CD14-positive monocyte (primary cell): Measurements from ENCODE around the gene SWT1. TPM values are rescaled to one million over a fixed set of nuclear protein-coding genes. Genes with fewer than 3 reads are reported as not detected.
"Not testable (repeated sequence)": the region's sequence is repeated elsewhere in the genome, so short reads cannot be mapped to it uniquely, and the experiment has no call there.

ENCODE experiments used
- DNase-seq, 3 donors: peaks; one replicate each; pipeline ENCODE4 v3.0.0-alpha.2; 2011 to 2022
- H2AFZ ChIP-seq: 2 replicates; pipeline ENCODE4 v1.6.0; 2012; ENCODE audit warnings: mild to moderate bottlenecking, low read depth, low read length, inconsistent platforms; ENCODE audit not compliant: insufficient read depth, poor library complexity, severe bottlenecking
- H3K27ac ChIP-seq, 2 donors: 1 replicate in 1 of 2; 2 replicates in 1 of 2; pipeline ENCODE4 v1.5.1; 2012 to 2013; ENCODE audit warnings: low read length in 2 of 2, control low read depth in 1 of 2, inconsistent platforms in 1 of 2, low read depth in 1 of 2, mild to moderate bottlenecking in 1 of 2
- H3K27me3 ChIP-seq, 2 donors: one replicate each; pipeline versions ENCODE4 v1.6.0 to v1.6.1; 2011 to 2013; ENCODE audit warnings: low read length in 2 of 2; ENCODE audit not compliant: control insufficient read depth in 2 of 2, insufficient read depth in 2 of 2
- H3K36me3 ChIP-seq, 2 donors: replicated peaks in 1 of 2; 1 replicate in 1 of 2; 2 replicates in 1 of 2; pipeline versions ENCODE4 v1.5.1 to v1.6.1; 2012 to 2013; ENCODE audit warnings: low read length in 2 of 2, control low read depth in 1 of 2, inconsistent platforms in 1 of 2, mild to moderate bottlenecking in 1 of 2; ENCODE audit not compliant: insufficient read depth in 2 of 2, control insufficient read depth in 1 of 2
- H3K4me1 ChIP-seq, 2 donors: 1 replicate in 1 of 2; 2 replicates in 1 of 2; pipeline versions ENCODE4 v1.5.1 to v1.6.1; 2012 to 2013; ENCODE audit warnings: low read length in 2 of 2, control low read depth in 1 of 2, inconsistent platforms in 1 of 2, mild to moderate bottlenecking in 1 of 2, moderate library complexity in 1 of 2; ENCODE audit not compliant: insufficient read depth in 2 of 2, control insufficient read depth in 1 of 2
- H3K4me2 ChIP-seq: replicated peaks from 2 replicates; pipeline ENCODE3; 2012; ENCODE audit warnings: low read length, moderate library complexity, mild to moderate bottlenecking; ENCODE audit not compliant: poor library complexity, severe bottlenecking; ENCODE audit errors: extremely low read depth
- H3K4me3 ChIP-seq, 3 experiments: fragments of 200-600 bp in 1 of 3; sonication (generic) in 1 of 3; replicated peaks in 1 of 3; 1 replicate in 2 of 3; 2 replicates in 1 of 3; pipeline ENCODE4 v1.5.1; 2011 to 2013; ENCODE audit warnings: low read length in 3 of 3, mild to moderate bottlenecking in 3 of 3, control low read depth in 2 of 3, low read depth in 2 of 3, inconsistent platforms in 1 of 3, moderate library complexity in 1 of 3
- H3K79me2 ChIP-seq: 2 replicates; pipeline ENCODE4 v1.6.0; 2012; ENCODE audit warnings: mild to moderate bottlenecking, control low read depth, inconsistent platforms, low read length, moderate library complexity; ENCODE audit not compliant: insufficient read depth
- H3K9ac ChIP-seq: 2 replicates; pipeline ENCODE4 v1.6.0; 2017; ENCODE audit warnings: low read length, mild to moderate bottlenecking; ENCODE audit not compliant: insufficient read depth, poor library complexity, severe bottlenecking
- H3K9me3 ChIP-seq, 2 donors: replicated peaks in 1 of 2; 1 replicate in 1 of 2; 2 replicates in 1 of 2; pipeline versions ENCODE4 v1.5.1 to v1.6.1; 2012 to 2013; ENCODE audit warnings: low read length in 2 of 2, control low read depth in 1 of 2; ENCODE audit not compliant: control insufficient read depth in 1 of 2, insufficient read depth in 1 of 2
- H4K20me1 ChIP-seq: 2 replicates; pipeline ENCODE4 v1.6.0; 2012; ENCODE audit warnings: mild to moderate bottlenecking, low read length, control low read depth, moderate library complexity; ENCODE audit not compliant: insufficient read depth
- H3K27ac Mint-ChIP-seq, 7 donors: one replicate each; pipeline ENCODE4 v1.8.0; 2020; ENCODE audit warnings: mild to moderate bottlenecking in 7 of 7, mixed read lengths in 7 of 7, moderate library complexity in 6 of 7, inconsistent platforms in 2 of 7
- H3K27me3 Mint-ChIP-seq, 3 donors: one replicate each; pipeline ENCODE4 v1.8.0; 2021 to 2022; ENCODE audit warnings: low read depth in 3 of 3, mild to moderate bottlenecking in 3 of 3, mixed read lengths in 3 of 3, moderate library complexity in 3 of 3, inconsistent platforms in 1 of 3
- H3K36me3 Mint-ChIP-seq, 2 donors: one replicate each; pipeline ENCODE4 v1.8.0; 2020; ENCODE audit warnings: mixed read lengths in 2 of 2, inconsistent platforms in 1 of 2, mild to moderate bottlenecking in 1 of 2
- H3K4me1 Mint-ChIP-seq: one replicate; pipeline ENCODE4 v1.8.0; 2020; ENCODE audit warnings: mild to moderate bottlenecking, mixed read lengths
- H3K4me3 Mint-ChIP-seq, 2 donors: one replicate each; pipeline ENCODE4 v1.8.0; 2020; ENCODE audit warnings: mild to moderate bottlenecking in 2 of 2, mixed read lengths in 2 of 2, moderate library complexity in 1 of 2
- H3K9me3 Mint-ChIP-seq, 7 donors: one replicate each; pipeline ENCODE4 v1.8.0; 2020 to 2022; ENCODE audit warnings: mixed read lengths in 7 of 7, mild to moderate bottlenecking in 6 of 7, moderate library complexity in 6 of 7, inconsistent platforms in 2 of 7
- WGBS: methylation state at CpG from one replicate; pipeline ENCODE4 v1.1.5; 2013; ENCODE audit warnings: missing lambda C conversion rate; ENCODE audit not compliant: insufficient coverage; 5-methylcytosine and 5-hydroxymethylcytosine counted together
- intact Hi-C, 2 donors: fragments of 100-400 bp; cut with micrococcal nuclease; formaldehyde crosslinking; loops; one replicate each; pipeline versions ENCODE4 v1.15.0 to v1.15.1; 2023
- polyA plus RNA-seq, 3 donors: library from polyadenylated mRNA; depleted of rRNA in 1 of 3; unstranded in 2 of 3; stranded (reverse) in 1 of 3; fragments of 300-500 nt in 2 of 3; fragments of >200 nt in 1 of 3; fragmentation: Illumina TruSeq in 2 of 3; gene quantifications; 1 replicate in 2 of 3; 2 replicates in 1 of 3; pipeline ENCODE4 v1.2.3, GENCODE V29; 2012 to 2021
- TF ChIP-seq, protein P1 (sequence below): fragments of 200-600 bp; IDR thresholded peaks from one replicate; pipeline ENCODE4 v1.8.0; 2022; ENCODE audit warnings: antibody characterized with exemption, mild to moderate bottlenecking

Gene SWT1
- polyA plus RNA-seq, 3 donors, result 0.89 to 2.8 (median 1.7) TPM

- H3K4me1 ChIP-seq, result peaks cover 0 to 5% of the 10 kb centered on the region in 2 donors
- H3K9me3 ChIP-seq, result no peaks in the 10 kb centered on the region
- H3K4me2 ChIP-seq, result peak overlapping the region; percentile 33
- H3K27me3 ChIP-seq, result no peaks in the 10 kb centered on the region
- WGBS, result 15% methylated on average over 3 of the region's 5 CpGs
- intact Hi-C loops, result no loop called here
- Mint-ChIP-seq H3K9me3 (no peaks in the 10 kb centered on the region), H3K27me3 (peaks cover 0 to 1% (median 0%) of the 10 kb centered on the region in 3 donors), H3K27ac (no peak overlapping the region), H3K4me3 (no peak overlapping the region), H3K4me1 (peaks cover 3% of the 10 kb centered on the region), H3K36me3 (peaks cover 28 to 32% of the 10 kb centered on the region in 2 donors)
- H3K9ac ChIP-seq, result no peak overlapping the region
- peak overlapping the region in 1 of 3 experiments; percentile 27 for H3K4me3 ChIP-seq
- no peaks in the 10 kb centered on the region for H4K20me1 ChIP-seq
- H3K36me3 ChIP-seq, result peaks cover 0 to 14% of the 10 kb centered on the region in 2 donors
- no peaks in the 10 kb centered on the region for H3K79me2 ChIP-seq
- H2AFZ ChIP-seq, result peak overlapping the region; percentile 72
- TF ChIP-seq, protein P1, sequence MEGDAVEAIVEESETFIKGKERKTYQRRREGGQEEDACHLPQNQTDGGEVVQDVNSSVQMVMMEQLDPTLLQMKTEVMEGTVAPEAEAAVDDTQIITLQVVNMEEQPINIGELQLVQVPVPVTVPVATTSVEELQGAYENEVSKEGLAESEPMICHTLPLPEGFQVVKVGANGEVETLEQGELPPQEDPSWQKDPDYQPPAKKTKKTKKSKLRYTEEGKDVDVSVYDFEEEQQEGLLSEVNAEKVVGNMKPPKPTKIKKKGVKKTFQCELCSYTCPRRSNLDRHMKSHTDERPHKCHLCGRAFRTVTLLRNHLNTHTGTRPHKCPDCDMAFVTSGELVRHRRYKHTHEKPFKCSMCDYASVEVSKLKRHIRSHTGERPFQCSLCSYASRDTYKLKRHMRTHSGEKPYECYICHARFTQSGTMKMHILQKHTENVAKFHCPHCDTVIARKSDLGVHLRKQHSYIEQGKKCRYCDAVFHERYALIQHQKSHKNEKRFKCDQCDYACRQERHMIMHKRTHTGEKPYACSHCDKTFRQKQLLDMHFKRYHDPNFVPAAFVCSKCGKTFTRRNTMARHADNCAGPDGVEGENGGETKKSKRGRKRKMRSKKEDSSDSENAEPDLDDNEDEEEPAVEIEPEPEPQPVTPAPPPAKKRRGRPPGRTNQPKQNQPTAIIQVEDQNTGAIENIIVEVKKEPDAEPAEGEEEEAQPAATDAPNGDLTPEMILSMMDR, result peak; percentile 74
- H3K27ac ChIP-seq, result no peak overlapping the region
- DNase-seq, result peak; percentile 17 to 48 (median 40)
These were observed 13.4 kb downstream of the SWT1 start for GRCh38 chr1:185170291-185170848.

DNA sequence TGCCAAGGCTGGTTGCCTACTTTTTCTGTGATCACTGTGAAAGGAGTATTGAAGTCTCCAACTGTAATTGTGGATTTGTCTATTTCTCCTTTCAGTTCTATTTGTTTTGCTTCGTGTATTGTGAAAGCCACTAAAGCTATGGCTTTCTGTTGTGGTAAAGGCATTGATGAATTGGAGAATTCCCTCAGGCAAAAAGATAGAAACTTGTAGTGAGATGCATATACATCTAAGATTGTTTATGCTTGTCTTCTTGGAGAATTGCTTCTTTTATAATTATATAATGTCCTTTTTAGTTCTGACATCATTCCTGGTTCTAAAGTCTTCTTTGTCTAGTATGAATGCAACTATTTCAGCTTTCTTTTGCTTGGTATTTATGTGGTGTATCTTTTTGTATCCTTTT lies 36.8 kb downstream of the SWT1 start:
- Mint-ChIP-seq H3K36me3 (peaks cover 16 to 30% of the 10 kb centered on the region in 2 donors), H3K4me3 (no peak overlapping the region), H3K27ac (no peak overlapping the region), H3K4me1 (peaks cover 4% of the 10 kb centered on the region), H3K27me3 (peaks cover 0 to 2% (median 0%) of the 10 kb centered on the region in 3 donors), H3K9me3 (peaks cover 10 to 21% (median 14%) of the 10 kb centered on the region in 7 donors)
- intact Hi-C loops, result no loop called here
- H3K4me3 ChIP-seq, result no peak overlapping the region
- no peaks in the 10 kb centered on the region for H3K27me3 ChIP-seq
- H4K20me1 ChIP-seq, result no peaks in the 10 kb centered on the region
- no peaks in the 10 kb centered on the region for H3K79me2 ChIP-seq
- DNase-seq, result no peak
- H2AFZ ChIP-seq, result no peak overlapping the region
- no peak overlapping the region for H3K27ac ChIP-seq
- H3K4me2 ChIP-seq, result no peak overlapping the region
- no peak overlapping the region for H3K9ac ChIP-seq
- no peaks in the 10 kb centered on the region for H3K4me1 ChIP-seq
- H3K9me3 ChIP-seq, result peaks cover 0 to under 1% of the 10 kb centered on the region in 2 donors
- no peaks in the 10 kb centered on the region for H3K36me3 ChIP-seq
- TF ChIP-seq, protein P1, result no peak
- no CpG with 5 or more reads among the region's 1 CpG for WGBS

DNA sequence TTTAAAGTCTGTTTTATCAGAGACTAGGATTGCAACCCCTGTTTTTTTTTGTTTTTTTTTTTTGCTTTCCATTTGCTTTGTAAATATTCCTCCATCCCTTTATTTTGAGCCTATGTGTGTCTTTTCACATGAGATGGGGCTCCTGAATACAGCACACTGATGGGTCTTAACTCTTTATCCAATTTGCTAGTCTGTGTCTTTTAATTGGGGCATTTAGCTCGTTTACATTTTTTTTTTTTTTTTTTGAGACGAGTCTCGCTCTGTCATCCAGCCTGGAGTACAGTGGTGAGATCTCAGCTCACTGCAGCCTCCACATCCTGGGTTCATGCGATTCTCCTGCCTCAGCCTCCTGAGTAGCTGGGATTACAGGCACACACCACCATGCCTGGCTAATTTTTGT lies 41.7 kb downstream of the SWT1 start:
- H3K27me3 ChIP-seq, H3K4me3 Mint-ChIP-seq, H2AFZ ChIP-seq, H3K4me3 ChIP-seq, H3K9ac ChIP-seq, H3K4me1 ChIP-seq, H3K4me2 ChIP-seq, intact Hi-C loops, DNase-seq, H3K4me1 Mint-ChIP-seq, H3K27me3 Mint-ChIP-seq, H3K27ac ChIP-seq, H3K36me3 ChIP-seq, H3K9me3 ChIP-seq, H3K27ac Mint-ChIP-seq, H3K79me2 ChIP-seq, H4K20me1 ChIP-seq: not testable (repeated sequence)
- Mint-ChIP-seq H3K36me3 (peaks cover 20 to 40% of the 10 kb centered on the region in 2 donors), H3K9me3 (peaks cover 18 to 34% (median 30%) of the 10 kb centered on the region in 7 donors)
- 100% methylated on average over 1 of the region's 4 CpGs for WGBS
